GM21515 (cell line): Measurements from ENCODE around the gene RPS15A.
"Not testable (repeated sequence)": the region's sequence is repeated elsewhere in the genome, so short reads cannot be mapped to it uniquely, and the experiment has no call there.

Source experiments
- ATAC-seq: cut with Tn5 transposase; IDR thresholded peaks from one replicate; pipeline ENCODE4 v1.9.1; 2021; ENCODE audit not compliant: unreplicated experiment

Gene RPS15A

DNA sequence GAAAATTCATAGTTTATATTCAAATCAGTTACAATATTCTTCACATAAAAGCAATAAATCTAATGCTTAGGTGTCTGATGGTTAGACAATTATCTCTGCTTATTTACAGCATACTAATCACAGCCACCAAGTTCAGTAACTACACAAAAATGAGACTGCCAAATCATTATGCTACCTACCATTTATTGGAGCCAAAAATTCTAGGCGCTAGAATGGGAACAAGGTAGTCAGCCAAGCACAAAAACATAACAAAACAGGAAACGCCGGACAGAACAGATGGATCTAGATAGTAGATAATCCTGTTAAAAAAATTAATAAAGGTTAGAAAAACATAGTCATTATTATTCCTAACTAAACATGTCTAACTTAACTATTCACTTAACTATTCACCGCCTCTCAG lies 7.6 kb upstream of the RPS15A start:
- no peak for ATAC-seq

DNA sequence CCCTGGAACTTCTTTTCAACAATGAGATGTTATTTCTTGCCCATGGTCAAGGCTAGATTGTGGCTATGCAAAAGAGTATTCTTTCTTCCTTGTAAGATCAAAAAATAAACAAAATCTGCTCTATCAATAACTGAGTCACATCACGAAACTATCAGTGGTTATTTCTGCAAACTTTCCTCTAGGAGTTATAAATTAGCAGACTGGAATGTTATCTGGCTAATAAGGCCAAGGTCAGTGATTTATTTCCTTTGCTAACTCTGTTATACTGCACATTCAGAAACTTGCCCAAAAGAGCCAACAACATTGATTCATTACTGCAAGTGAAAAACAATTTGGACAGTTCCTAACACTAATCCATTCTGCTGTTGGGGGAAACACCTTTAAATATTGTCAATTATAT lies 6.2 kb upstream of the RPS15A start:
- no peak for ATAC-seq

DNA sequence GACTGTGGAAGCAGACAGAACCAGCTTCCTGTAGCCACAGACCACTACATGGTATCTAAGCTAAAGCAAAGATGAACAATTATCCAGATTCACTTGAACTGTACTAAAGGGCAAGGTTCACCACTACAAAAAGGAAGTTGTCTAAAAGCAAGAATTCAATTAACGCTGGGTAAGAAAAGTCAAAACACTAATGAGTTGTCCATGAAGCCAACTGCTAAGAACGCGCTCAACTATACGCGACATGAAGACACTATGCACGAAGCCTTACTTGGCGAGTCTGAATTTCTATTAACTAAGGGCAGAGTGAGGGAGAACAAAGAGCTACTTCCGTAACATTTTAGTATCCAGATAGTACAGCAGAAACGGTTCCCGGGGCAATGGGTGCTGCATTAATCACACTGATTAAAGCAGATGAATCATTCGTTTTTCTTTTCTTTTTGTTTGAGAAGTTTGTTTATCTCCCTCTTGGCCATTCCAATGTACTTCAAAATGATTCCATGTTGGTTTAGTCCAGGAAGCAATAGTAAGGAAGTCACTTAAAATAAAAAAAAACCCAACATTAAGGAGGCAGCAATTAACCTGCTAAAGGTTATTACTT lies 2.8 kb upstream of the RPS15A start:
- no peak for ATAC-seq

DNA sequence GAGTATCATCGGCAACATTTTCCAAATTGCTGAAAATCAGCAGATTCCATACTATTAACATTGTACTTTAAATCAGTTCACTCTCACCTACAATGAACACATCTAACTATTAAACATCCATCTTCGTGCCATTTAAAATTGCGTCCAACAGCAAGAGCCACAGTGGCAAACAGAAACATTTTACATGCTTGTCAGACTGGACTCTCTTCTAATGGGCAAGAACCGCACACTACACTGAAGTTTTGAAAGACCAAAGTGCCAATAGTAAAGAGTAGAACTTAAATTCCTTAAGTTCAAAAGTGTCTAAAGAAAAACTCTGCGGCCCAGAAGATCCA lies 652 bp downstream of the RPS15A start:
- ATAC-seq, result no peak

DNA sequence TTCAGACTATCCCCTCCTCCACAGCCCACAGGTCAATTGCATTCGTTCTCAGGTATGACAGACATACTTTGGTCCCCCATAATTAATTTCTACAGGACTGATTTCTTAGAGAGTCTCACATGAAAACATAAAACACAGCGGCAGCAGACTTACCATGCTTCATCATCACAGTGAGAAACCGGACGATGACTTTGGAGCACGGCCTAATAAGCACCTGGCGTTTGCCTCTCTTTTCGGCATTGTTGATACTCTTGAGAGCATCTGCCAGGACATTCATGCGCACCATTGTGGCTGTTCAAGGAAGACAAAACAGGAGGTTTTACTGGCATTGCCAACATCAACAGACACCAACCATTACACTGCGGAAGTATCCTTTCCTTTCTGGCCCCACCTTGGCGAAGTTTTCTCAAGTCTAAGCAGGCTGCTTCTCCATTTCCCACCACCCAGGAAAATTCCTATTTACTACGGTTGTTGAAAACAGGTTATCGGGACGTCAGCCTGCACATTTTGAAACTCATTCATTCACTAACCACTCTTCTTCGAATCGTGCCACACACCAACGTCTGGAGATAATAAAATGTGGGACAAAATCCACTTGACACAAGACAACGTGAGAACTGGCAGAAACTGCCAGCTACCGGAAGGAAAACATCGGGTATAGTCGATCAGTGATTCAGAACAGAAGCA lies 1.2 kb downstream of the RPS15A start:
- ATAC-seq, result no peak

DNA sequence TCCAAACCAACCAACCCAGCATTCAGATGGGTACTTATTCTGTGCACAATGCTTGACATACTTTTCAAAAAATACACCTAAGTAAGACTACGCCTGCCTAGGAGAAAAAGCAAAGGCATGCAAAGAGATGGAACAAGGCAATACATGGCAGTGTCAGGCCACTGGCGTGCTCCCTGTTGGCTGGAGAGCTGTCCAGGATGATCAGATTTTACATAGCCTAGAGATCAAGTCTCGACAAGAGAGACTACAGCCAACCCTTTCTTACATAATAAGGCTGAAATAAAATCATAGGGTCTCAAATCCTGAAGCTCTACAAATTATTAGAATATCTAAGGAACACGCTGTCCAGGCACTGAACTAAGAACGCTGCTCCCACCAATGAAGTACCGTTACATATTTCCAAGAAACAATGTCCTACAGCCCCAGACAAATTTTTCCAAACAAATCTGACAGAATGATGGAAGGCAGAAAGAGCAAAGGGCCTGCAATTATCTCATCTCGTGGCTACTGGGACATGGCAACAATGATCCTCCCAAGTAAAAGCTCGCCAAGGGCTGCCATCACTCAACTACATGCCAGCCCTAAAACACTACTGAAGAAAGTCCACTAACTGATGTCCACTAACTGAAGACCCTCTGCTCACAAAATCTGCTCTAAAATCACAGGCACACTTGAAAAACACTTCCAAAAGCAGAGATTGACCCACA lies 5.1 kb downstream of the RPS15A start:
- no peak for ATAC-seq

DNA sequence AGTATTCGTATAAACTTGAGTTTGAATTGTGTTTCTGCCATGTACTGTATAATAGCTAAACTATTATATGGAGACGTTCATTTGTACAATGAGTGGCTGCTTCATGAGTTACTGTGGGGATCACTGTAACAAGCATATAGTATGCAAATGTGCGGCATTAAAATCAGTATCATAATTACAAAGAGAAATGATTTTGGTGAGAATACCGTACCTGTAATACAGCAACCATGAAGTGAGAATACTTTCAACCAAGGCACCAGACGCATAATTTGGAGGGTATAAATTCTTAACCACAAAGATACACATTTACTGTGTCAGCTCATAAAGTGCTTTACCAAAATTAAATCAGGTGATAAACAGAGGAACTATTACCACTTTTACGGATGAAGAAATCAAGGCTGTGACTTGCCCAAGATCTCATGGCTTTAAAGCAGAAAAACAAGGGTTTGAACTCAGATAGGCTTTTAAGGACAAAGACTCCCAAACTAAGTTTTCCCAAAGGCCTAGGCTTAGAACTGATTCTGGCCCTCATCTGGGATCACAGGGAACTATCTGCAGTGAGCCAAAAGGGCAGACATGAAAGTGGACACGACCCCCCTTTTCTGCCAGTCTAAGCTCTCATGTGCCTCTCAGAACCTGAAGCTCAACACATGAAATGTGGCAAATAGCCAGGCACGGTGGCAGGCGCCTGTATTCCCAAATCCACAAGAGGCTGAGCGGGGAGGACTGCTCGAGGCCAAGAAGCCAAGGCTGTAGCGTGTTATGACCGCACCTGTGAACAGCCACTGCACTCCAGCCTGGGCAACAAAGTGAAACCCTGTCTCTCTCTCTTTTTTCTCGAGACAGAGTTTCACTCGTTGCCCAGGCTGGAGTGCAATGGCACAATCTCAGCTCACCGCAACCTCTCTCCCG lies 6.4 kb downstream of the RPS15A start:
- ATAC-seq, result no peak

DNA sequence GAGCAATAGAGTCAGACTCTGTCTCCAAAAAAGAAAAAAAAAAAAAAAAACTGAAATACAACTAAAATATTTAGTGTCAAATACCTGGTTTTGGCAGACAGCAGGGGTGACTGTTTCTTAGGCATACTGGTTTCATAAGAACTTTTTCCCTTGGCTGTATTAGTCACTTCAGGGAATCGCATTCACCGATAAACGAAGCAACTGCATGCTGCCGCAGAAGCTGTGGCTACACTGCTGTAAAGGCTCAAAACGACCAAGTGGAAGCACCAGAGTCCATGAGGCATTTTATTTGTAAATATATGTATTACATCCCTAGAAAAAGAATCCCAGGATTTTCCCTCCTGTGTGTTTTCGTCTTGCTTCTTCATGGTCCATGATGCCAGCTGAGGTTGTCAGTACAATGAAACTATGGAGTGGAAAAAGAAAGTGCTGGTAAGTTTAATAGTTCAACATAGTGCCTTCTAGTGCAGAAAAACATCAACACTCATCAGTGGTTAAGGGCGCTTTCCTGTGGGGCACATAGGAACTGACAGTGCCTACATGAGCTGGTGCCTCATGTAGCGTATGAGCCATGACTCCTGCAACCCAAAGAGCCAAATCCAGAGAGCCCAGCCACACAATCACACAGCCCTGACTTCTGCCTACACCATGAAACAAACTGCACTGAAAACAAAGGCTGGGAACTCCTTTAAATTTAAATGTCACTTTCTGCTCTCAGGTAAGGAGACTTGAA lies 7.3 kb downstream of the RPS15A start:
- no peak for ATAC-seq

DNA sequence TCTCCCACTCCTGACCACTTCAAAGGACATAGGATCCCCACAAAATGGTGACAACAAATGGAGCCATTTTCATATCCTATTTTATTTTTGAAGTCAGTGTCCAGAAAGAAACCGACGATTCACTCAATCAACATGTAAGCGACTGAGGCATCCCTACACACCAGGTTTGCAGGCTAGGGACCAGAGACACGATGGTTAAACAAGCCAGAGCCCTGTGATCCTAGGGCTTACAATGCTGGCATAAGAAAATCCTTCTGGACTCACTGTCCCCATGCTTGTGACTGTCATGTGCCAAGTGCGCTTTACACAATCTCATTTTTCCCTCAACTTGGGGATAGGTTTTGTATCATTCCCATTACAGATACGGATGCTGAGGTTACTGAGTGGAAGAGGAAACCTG lies 8.9 kb downstream of the RPS15A start:
- not testable (repeated sequence) for ATAC-seq

DNA sequence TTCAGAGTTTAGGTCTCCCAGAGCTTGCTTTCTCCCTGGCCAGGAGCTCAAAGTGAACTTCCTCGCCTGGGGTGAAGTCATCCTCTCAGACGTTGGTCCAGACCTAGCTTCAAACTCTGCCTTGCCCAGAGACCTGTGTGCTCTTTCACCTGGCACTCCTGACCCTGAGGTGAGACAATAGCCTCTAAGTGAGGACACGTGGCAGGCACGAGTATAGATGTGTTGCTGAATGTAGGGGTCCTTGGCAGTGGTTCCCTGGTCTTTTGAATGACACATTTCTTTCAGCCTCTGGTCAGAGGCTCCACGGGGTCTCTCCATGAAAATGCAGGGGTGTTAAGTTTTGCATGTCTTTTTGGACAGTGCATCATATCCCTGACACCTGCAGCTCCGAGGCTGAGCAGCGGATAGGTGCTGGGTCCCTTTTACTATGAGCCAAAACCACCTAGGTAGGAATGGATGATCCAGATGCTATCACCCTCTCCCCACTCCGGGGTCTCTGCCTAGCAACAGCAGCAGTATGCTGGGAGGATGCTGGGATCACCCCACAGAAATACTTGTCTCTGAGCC lies 9.6 kb downstream of the RPS15A start:
- ATAC-seq, result not testable (repeated sequence)

DNA sequence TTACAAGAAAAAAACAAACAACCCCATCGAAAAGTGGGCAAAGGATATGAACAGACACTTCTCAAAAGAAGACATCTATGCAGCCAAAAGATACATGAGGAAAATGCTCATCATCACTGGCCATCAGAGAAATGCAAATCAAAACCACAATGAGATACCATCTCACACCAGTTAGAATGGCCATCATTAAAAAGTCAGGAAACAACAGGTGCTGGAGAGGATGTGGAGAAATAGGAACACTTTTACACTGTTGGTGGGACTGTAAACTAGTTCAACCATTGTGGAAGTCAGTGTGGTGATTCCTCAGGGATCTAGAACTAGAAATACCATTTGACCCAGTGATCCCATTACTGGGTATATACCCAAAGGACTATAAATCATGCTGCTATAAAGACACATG lies 12.5 kb downstream of the RPS15A start:
- not testable (repeated sequence) for ATAC-seq

DNA sequence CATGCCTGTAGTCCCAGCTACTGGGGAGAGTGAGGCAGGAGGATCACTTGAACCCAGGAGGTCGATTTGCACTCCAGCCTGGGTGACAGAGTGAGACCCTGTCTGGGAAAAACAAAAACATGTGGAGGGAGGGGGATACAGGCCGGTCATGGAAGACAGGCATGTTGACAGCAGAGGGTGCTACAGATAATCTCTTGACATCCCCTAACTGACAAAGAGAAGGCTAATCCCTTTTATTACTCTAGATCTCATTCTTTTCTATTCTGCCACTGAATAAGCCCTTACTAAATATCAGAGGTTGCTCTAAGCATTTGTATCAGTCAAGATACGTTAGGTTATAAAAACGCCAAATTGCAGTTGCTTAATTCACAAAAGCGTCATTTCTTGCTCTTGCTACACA lies 13.8 kb downstream of the RPS15A start:
- ATAC-seq, result not testable (repeated sequence)

DNA sequence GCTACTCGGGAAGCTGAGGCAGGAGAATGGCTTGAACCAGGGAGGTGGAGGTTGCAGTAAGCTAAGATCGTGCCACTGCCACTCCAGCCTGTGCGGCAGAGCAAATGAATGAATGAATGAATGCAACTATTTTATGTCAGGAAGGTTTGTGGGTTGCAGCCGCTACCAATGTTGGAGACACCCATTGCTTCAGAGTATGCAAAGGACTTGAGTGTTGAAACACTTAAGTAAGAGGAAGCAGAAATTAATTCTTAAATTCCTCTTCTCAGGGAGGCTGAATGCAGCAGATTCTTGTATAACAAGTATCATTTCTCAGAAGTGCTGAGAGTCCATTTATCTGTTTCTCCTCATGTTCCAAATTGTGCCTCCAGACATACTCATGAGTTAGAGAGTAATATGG lies 15.5 kb downstream of the RPS15A start:
- ATAC-seq, result not testable (repeated sequence)

DNA sequence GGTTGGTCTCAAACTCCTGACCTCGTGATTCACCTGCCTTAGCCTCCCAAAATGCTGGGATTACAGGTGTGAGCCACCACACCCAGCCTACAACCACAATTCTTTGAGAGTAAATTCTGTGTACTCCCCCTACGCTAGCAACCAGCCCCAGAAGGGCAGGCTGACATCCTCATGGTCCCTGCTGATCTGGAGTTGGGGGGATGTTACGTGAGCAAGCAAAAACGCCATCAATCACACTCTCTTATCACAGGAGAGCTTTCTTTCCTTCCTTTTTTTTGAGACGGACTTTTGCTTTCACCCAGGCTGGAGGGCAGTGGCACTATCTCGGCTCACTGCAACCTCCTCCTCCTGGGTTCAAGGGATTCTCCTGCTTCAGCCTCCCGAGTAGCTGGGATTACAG lies 18.0 kb downstream of the RPS15A start:
- ATAC-seq, result not testable (repeated sequence)

DNA sequence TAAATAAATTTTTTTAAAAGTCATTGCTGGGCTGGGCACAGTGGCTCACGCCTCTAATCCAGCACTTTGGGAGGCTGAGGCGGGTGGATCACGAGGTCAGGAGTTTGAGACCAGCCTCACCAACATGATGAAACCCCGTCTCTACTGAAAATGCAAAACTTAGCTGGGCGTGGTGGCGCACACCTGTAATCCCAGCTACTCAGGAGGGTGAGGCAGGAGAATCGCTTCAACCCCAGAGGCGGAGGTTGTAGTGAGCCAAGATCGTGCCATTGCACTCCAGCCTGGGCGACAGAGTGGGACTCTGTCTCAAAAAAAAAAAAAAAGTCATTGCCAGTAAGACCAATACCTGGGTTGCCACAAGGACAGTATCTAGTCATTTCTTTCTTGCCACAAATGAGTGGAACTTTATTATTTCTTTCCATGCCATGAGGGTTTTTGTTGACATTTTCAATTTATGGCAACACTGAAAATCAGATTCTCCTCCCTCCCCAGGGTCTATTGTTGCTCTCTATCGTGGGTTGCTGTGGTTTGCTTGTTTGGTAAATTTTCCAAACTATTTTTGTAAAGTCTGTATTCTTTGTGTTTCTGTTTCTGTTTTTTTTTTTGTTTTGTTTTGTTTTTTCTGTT lies 19.7 kb downstream of the RPS15A start:
- not testable (repeated sequence) for ATAC-seq

DNA sequence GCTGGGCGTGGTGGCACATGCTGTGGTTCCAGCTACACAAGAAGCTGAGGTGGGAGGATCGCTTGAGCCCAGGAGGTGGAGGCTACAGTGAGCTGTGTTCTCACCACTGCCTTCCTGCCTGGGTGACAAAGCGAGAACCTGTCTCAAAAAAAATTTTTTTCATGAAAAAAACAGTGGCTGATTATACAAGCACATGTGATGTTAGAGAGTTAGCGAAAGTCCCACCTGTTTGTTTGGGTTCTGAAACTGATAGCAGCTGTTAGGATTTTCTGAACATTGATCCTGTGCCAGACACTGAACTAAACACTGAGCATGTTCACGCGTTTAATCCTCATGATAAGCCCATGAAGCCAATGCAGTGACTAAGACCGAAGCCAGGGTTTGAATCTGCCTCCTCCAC lies 22.9 kb downstream of the RPS15A start:
- peak; percentile 54 for ATAC-seq

DNA sequence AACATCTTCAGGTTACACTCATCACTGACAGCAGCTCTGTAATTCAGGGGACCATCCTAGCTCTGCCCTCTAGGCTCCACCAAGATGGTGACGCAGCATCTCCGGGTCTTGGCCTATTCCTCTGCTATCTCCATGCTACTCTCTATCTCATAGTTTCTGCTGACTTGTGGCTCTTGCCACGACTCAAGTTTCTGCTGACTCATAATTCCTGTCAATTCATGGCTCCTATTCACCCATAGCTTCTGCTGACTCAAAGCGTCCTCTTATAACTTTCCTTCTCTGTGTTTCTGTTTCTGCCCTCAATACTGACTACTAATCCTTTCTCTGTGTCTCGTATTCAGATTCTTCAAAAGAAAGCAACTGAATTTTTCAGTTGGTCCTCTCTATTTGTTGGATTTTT lies 27.4 kb downstream of the RPS15A start:
- ATAC-seq, result not testable (repeated sequence)

DNA sequence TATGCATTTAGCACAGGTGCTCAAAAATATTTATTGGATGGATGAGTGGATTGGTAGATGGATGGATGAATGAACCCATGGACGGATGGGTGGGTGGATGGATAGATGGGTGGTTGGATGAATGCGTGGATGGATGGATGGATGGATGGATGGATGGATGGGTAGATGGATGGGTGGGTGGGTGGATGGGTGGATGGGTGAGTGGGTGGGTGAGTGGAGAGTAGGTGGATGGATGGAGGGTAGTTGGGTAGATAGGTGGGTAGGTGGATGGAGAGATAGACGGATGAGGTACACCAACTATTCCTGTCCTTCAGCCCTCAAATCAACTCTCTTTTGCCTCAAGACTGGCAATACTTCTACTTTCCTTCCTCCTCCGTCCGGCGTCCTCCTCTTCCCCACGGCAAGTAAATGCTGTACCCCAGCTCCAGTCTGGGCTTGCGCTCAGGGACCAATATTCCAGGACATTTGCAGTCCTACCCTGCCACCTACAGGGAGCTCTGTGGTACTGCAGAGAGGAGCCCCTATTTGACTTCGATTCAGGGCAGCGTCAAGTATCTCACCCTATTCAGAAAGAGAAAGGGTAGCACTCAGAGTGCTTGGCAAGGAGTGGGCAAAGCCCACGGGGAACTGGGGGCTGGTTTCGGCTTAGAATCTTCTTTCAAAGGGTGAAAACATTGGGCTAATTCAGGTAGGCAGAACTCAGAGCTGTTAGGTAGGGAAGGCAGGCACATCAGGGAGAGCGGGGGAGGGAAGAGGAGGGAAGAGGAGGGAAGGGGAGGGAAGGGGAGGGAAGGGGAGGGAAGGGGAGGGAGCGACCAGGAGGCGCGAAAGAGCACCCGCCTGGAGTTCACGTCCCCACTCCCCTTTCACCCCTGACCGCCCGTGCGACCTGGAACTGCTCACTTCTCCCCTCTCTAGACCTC lies 30.3 kb downstream of the RPS15A start:
- ATAC-seq, result peak; percentile 64
